ENCODE measurements around the gene CMTM8. TPM values are rescaled to one million over a fixed set of nuclear protein-coding genes. Genes with fewer than 3 reads are reported as not detected.
A peak's percentile ranks its signal among the peaks of the same experiment; 100 is the strongest.

CMTM8 gene
- polyA plus RNA-seq, 6 donors from 2014 or later: 0.44 to 1.3 (median 0.53) TPM; not detected in 1

GRCh38 chr3:32320080-32320479 lies 81.6 kb downstream of the CMTM8 start:
- no peak for ATAC-seq (ENCODE audit: low read depth in 2 of 2)
- H3K27ac Mint-ChIP-seq: no peak overlapping the region
- DNase-seq: no peak
- peaks cover 0 to 21% (median 6%) of the 10 kb centered on the region in 3 donors for H3K27me3 Mint-ChIP-seq
- H3K4me1 Mint-ChIP-seq: peaks cover 8 to 13% (median 11%) of the 10 kb centered on the region in 3 donors
- no peak overlapping the region for H3K4me3 Mint-ChIP-seq
- H3K36me3 Mint-ChIP-seq: no peaks in the 10 kb centered on the region
- H3K9me3 Mint-ChIP-seq: no peaks in the 10 kb centered on the region

- Mint-ChIP-seq H3K4me3 (peak overlapping the region in 7 of 8 donors; percentile 13 to 83 (median 28)), H3K36me3 (no peaks in the 10 kb centered on the region), H3K27me3 (peaks cover 0 to 21% (median 6%) of the 10 kb centered on the region in 3 donors), H3K27ac (peak overlapping the region in 5 of 6 donors; percentile 2 to 74 (median 15)), H3K9me3 (no peaks in the 10 kb centered on the region), H3K4me1 (peaks cover 8 to 13% (median 11%) of the 10 kb centered on the region in 3 donors)
- ATAC-seq (ENCODE audit: low read depth in 2 of 2) (peak; percentile 80 to 81), DNase-seq (no peak)
Observed at GRCh38 chr3:32321095-32321790, 82.8 kb downstream of the CMTM8 start.

GRCh38 chr3:32322311-32322710 lies 83.8 kb downstream of the CMTM8 start:
- H3K9me3 Mint-ChIP-seq: no peaks in the 10 kb centered on the region
- no peaks in the 10 kb centered on the region for H3K36me3 Mint-ChIP-seq
- peaks cover 8 to 13% (median 11%) of the 10 kb centered on the region in 3 donors for H3K4me1 Mint-ChIP-seq
- no peak overlapping the region for H3K4me3 Mint-ChIP-seq
- no peak for DNase-seq
- H3K27me3 Mint-ChIP-seq: peaks cover 0 to 21% (median 6%) of the 10 kb centered on the region in 3 donors
- H3K27ac Mint-ChIP-seq: no peak overlapping the region
- ATAC-seq (ENCODE audit: low read depth in 2 of 2): no peak

GRCh38 chr3:32323604-32324003 lies 85.1 kb downstream of the CMTM8 start:
- Mint-ChIP-seq H3K4me1 (peaks cover 8 to 13% (median 11%) of the 10 kb centered on the region in 3 donors), H3K36me3 (no peaks in the 10 kb centered on the region), H3K9me3 (no peaks in the 10 kb centered on the region), H3K4me3 (no peak overlapping the region), H3K27ac (peak overlapping the region in 1 of 6 donors; percentile 78), H3K27me3 (peaks cover 0 to 21% (median 6%) of the 10 kb centered on the region in 3 donors)
- DNase-seq (no peak), ATAC-seq (ENCODE audit: low read depth in 2 of 2) (no peak)

GRCh38 chr3:32325201-32325600 lies 86.7 kb downstream of the CMTM8 start:
- H3K4me3 Mint-ChIP-seq: no peak overlapping the region
- no peak overlapping the region for H3K27ac Mint-ChIP-seq
- no peaks in the 10 kb centered on the region for H3K36me3 Mint-ChIP-seq
- no peaks in the 10 kb centered on the region for H3K9me3 Mint-ChIP-seq
- no peak for ATAC-seq (ENCODE audit: low read depth in 2 of 2)
- H3K27me3 Mint-ChIP-seq: peaks cover 0 to 11% (median 6%) of the 10 kb centered on the region in 3 donors
- peaks cover 8 to 13% (median 11%) of the 10 kb centered on the region in 3 donors for H3K4me1 Mint-ChIP-seq
- no peak for DNase-seq

GRCh38 chr3:32325927-32326326 lies 87.4 kb downstream of the CMTM8 start:
- peaks cover 0 to 9% (median 3%) of the 10 kb centered on the region in 3 donors for H3K27me3 Mint-ChIP-seq
- no peak for ATAC-seq (ENCODE audit: low read depth in 2 of 2)
- no peak overlapping the region for H3K4me3 Mint-ChIP-seq
- peak overlapping the region in 1 of 6 donors; percentile 74 for H3K27ac Mint-ChIP-seq
- no peaks in the 10 kb centered on the region for H3K36me3 Mint-ChIP-seq
- no peaks in the 10 kb centered on the region for H3K9me3 Mint-ChIP-seq
- peaks cover 3 to 8% (median 5%) of the 10 kb centered on the region in 3 donors for H3K4me1 Mint-ChIP-seq
- no peak for DNase-seq

- no peaks in the 10 kb centered on the region for H3K9me3 Mint-ChIP-seq
- peaks cover 0 to 4% (median 0%) of the 10 kb centered on the region in 3 donors for H3K27me3 Mint-ChIP-seq
- no peak overlapping the region for H3K27ac Mint-ChIP-seq
- DNase-seq (no peak), ATAC-seq (ENCODE audit: low read depth in 2 of 2) (no peak)
- peaks cover 0 to 2% (median 0%) of the 10 kb centered on the region in 3 donors for H3K4me1 Mint-ChIP-seq
- H3K36me3 Mint-ChIP-seq: no peaks in the 10 kb centered on the region
- H3K4me3 Mint-ChIP-seq: no peak overlapping the region
Observed at GRCh38 chr3:32326795-32327194, 88.3 kb downstream of the CMTM8 start.

GRCh38 chr3:32334675-32335074 lies 96.2 kb downstream of the CMTM8 start:
- no peaks in the 10 kb centered on the region for H3K36me3 Mint-ChIP-seq
- H3K4me1 Mint-ChIP-seq: no peaks in the 10 kb centered on the region
- H3K9me3 Mint-ChIP-seq: no peaks in the 10 kb centered on the region
- DNase-seq: no peak
- H3K27ac Mint-ChIP-seq: no peak overlapping the region
- no peak for ATAC-seq (ENCODE audit: low read depth in 2 of 2)
- peaks cover 0 to 5% (median 0%) of the 10 kb centered on the region in 3 donors for H3K27me3 Mint-ChIP-seq
- no peak overlapping the region for H3K4me3 Mint-ChIP-seq

- no peak for ATAC-seq (ENCODE audit: low read depth in 2 of 2)
Observed at GRCh38 chr3:32335365-32336112, 97.1 kb downstream of the CMTM8 start.

GRCh38 chr3:32336113-32336498 lies 97.6 kb downstream of the CMTM8 start:
- H3K36me3 Mint-ChIP-seq: no peaks in the 10 kb centered on the region
- no peak overlapping the region for H3K27ac Mint-ChIP-seq
- DNase-seq (no peak), ATAC-seq (ENCODE audit: low read depth in 2 of 2) (no peak)
- no peaks in the 10 kb centered on the region for H3K9me3 Mint-ChIP-seq
- no peak overlapping the region for H3K4me3 Mint-ChIP-seq
- H3K4me1 Mint-ChIP-seq: no peaks in the 10 kb centered on the region
- peaks cover 0 to 5% (median 0%) of the 10 kb centered on the region in 3 donors for H3K27me3 Mint-ChIP-seq

More at GRCh38 chr3:32335365-32336112, 97.1 kb downstream of the CMTM8 start:
- peak overlapping the region in 1 of 6 donors; percentile 72 for H3K27ac Mint-ChIP-seq
- no peak for DNase-seq
- no peaks in the 10 kb centered on the region for H3K36me3 Mint-ChIP-seq
- no peak overlapping the region for H3K4me3 Mint-ChIP-seq
- H3K27me3 Mint-ChIP-seq: peaks cover 0 to 5% (median 0%) of the 10 kb centered on the region in 3 donors
- H3K4me1 Mint-ChIP-seq: no peaks in the 10 kb centered on the region
- no peaks in the 10 kb centered on the region for H3K9me3 Mint-ChIP-seq

GRCh38 chr3:32337505-32337904 lies 99.0 kb downstream of the CMTM8 start:
- no peaks in the 10 kb centered on the region for H3K4me1 Mint-ChIP-seq
- no peak overlapping the region for H3K4me3 Mint-ChIP-seq
- no peaks in the 10 kb centered on the region for H3K9me3 Mint-ChIP-seq
- ATAC-seq (ENCODE audit: low read depth in 2 of 2) (no peak), DNase-seq (no peak)
- peaks cover 0 to 5% (median 0%) of the 10 kb centered on the region in 3 donors for H3K27me3 Mint-ChIP-seq
- H3K27ac Mint-ChIP-seq: peak overlapping the region in 1 of 6 donors; percentile 18
- H3K36me3 Mint-ChIP-seq: no peaks in the 10 kb centered on the region

GRCh38 chr3:32340039-32340438 lies 101.6 kb downstream of the CMTM8 start:
- no peaks in the 10 kb centered on the region for H3K36me3 Mint-ChIP-seq
- peak; percentile 37 to 50 for ATAC-seq (ENCODE audit: low read depth in 2 of 2)
- no peak overlapping the region for H3K27ac Mint-ChIP-seq

GRCh38 chr3:32340611-32341365 lies 102.3 kb downstream of the CMTM8 start:
- peaks cover 0 to 5% (median 0%) of the 10 kb centered on the region in 3 donors for H3K27me3 Mint-ChIP-seq
- H3K9me3 Mint-ChIP-seq: no peaks in the 10 kb centered on the region
- no peaks in the 10 kb centered on the region for H3K36me3 Mint-ChIP-seq
- no peak overlapping the region for H3K27ac Mint-ChIP-seq
- no peak overlapping the region for H3K4me3 Mint-ChIP-seq
- ATAC-seq (ENCODE audit: low read depth in 2 of 2) (no peak), DNase-seq (no peak)
- no peaks in the 10 kb centered on the region for H3K4me1 Mint-ChIP-seq

More at GRCh38 chr3:32340039-32340438, 101.6 kb downstream of the CMTM8 start:
- Mint-ChIP-seq H3K4me3 (no peak overlapping the region), H3K9me3 (no peaks in the 10 kb centered on the region), H3K4me1 (no peaks in the 10 kb centered on the region), H3K27me3 (peaks cover 0 to 5% (median 0%) of the 10 kb centered on the region in 3 donors)
- peak; percentile 17 for DNase-seq
